K562 (cell line): ENCODE data around the gene PIK3R2.

ENCODE experiments used
- ATF3 ChIP-seq, 2 experiments: fragments of 450-650 bp in 1 of 2; sonication (generic) in 1 of 2; formaldehyde crosslinking in 1 of 2; IDR thresholded peaks in 1 of 2; conservative IDR thresholded peaks in 1 of 2; 2 replicates each; pipeline versions ENCODE4 v1.6.1 to v1.8.1; 2016 to 2023; ENCODE audit warnings: mild to moderate bottlenecking in 2 of 2, moderate library complexity in 2 of 2, inconsistent platforms in 1 of 2, missing genetic modification reagents in 1 of 2
- CBX8 ChIP-seq: fragments of 200-600 bp; sonication (generic); IDR thresholded peaks from 2 replicates; pipeline ENCODE4 v1.6.1; 2012; ENCODE audit warnings: borderline replicate concordance, mixed run types, low read depth, mild to moderate bottlenecking, moderate library complexity, mixed read lengths, low read length, control low read depth, inconsistent platforms; ENCODE audit not compliant: poor library complexity, severe bottlenecking; ENCODE audit errors: extremely low read depth
- CHD4 ChIP-seq: fragments of 200-600 bp; sonication (generic); IDR thresholded peaks from 3 replicates; pipeline ENCODE4 v1.6.1; 2012; ENCODE audit warnings: low read depth, mild to moderate bottlenecking, mixed read lengths, low read length, inconsistent platforms; ENCODE audit not compliant: insufficient read depth, insufficient replicate concordance, poor library complexity, severe bottlenecking
- CTCF ChIP-seq, 3 experiments: IDR thresholded peaks in 2 of 3; conservative IDR thresholded peaks in 1 of 3; 2 replicates each; pipeline ENCODE4 v1.5.1; 2011 to 2012; ENCODE audit warnings: low read length in 3 of 3, mild to moderate bottlenecking in 3 of 3, control low read depth in 2 of 3, improper control_type of control experiment in 1 of 3, inconsistent platforms in 1 of 3, low read depth in 1 of 3, mixed read lengths in 1 of 3, moderate library complexity in 1 of 3; ENCODE audit not compliant: insufficient read depth in 2 of 3
- EZH2 ChIP-seq: IDR thresholded peaks from 2 replicates; pipeline ENCODE4 v1.6.1; 2012; ENCODE audit warnings: low read depth, mild to moderate bottlenecking, inconsistent platforms, low read length, borderline replicate concordance
- HOMEZ ChIP-seq: fragments of 250-450 bp; sonication (Bioruptor Pico); IDR thresholded peaks from 2 replicates; pipeline ENCODE4 v1.4.0; 2020; ENCODE audit warnings: mild to moderate bottlenecking, moderate library complexity
- MXD1 ChIP-seq: fragments of 250-450 bp; sonication (Bioruptor Pico); IDR thresholded peaks from 2 replicates; pipeline ENCODE4 v1.8.0; 2021; ENCODE audit warnings: borderline replicate concordance, mild to moderate bottlenecking, moderate library complexity; ENCODE audit not compliant: poor library complexity, severe bottlenecking
- PATZ1 ChIP-seq: fragments of 250-450 bp; sonication (Bioruptor Pico); IDR thresholded peaks from 2 replicates; pipeline ENCODE4 v1.5.0; 2020; ENCODE audit warnings: mild to moderate bottlenecking, borderline replicate concordance
- POLR2A ChIP-seq: fragments of 450-650 bp; conservative IDR thresholded peaks from 2 replicates; pipeline ENCODE4 v1.6.1; 2016
- SLC30A9 ChIP-seq: fragments of 250-450 bp; sonication (Bioruptor Pico); IDR thresholded peaks from 2 replicates; pipeline ENCODE4 v1.8.0; 2022; ENCODE audit warnings: mild to moderate bottlenecking, moderate library complexity
- ZNF232 ChIP-seq: sonication (generic); formaldehyde crosslinking; IDR thresholded peaks from 2 replicates; pipeline ENCODE4 v1.8.0; 2022; ENCODE audit warnings: mild to moderate bottlenecking, missing genetic modification reagents
- ZSCAN32 ChIP-seq: fragments of 450-650 bp; formaldehyde crosslinking; IDR thresholded peaks from 2 replicates; pipeline ENCODE4 v1.4.0; 2020; ENCODE audit warnings: mild to moderate bottlenecking, moderate library complexity
- ZZZ3 ChIP-seq: fragments of 450-650 bp; IDR thresholded peaks from 2 replicates; pipeline ENCODE4 v1.6.1; 2016; ENCODE audit warnings: antibody characterized with exemption, mild to moderate bottlenecking, moderate library complexity

- TF ChIP-seq POLR2A (no peak), SLC30A9 (no peak), CBX8 (no peak), CTCF (IDR thresholded peaks at IDR 0.05 in 2 of 3, conservative IDR thresholded peaks at IDR 0.05 in 1 of 3; ENCODE audit: insufficient read depth in 2 of 3, low read depth in 1 of 3, low read length in 3 of 3) (no peak), ZSCAN32 (CRISPR knock-in tag) (no peak), CHD4 (no peak), ZNF232 (no peak), PATZ1 (CRISPR knock-in tag) (no peak), MXD1 (no peak), EZH2 (no peak), ZZZ3 (no peak), HOMEZ (CRISPR knock-in tag) (no peak), ATF3 (IDR thresholded peaks at IDR 0.05) (no peak), ATF3 (CRISPR knock-in tag; conservative IDR thresholded peaks at IDR 0.05) (no peak)
Measured at GRCh38 chr19:18107235-18107634, 45.7 kb upstream of the PIK3R2 start.
